ENCODE data around the gene TMEM88. TPM values are rescaled to one million over a fixed set of nuclear protein-coding genes. Genes with fewer than 3 reads are reported as not detected.

TMEM88 gene
- total and polyA plus RNA-seq, 2 donors (not counting 3 experiments of a cell fraction or from before 2014, with no cell fraction given): 53.4 to 165 TPM

- H3K27me3 ChIP-seq (ENCODE audit: control insufficient read depth in 2 of 2, insufficient read depth in 2 of 2, low read length in 2 of 2): peaks cover 3 to 4% of the 10 kb centered on the region in 2 experiments
- no peaks in the 10 kb centered on the region for H3K9me1 ChIP-seq (replicated peaks; ENCODE audit: control insufficient read depth, extremely low read depth, insufficient read depth, low read length)
- dilution Hi-C loops (cut with MboI; ENCODE audit: extremely low pct_ligation_motif_present, low sequenced_read_pairs) (no loop called here), intact Hi-C loops (cut with micrococcal nuclease) (no loop called here)
- no peaks in the 10 kb centered on the region for H3K79me2 ChIP-seq (ENCODE audit: control insufficient read depth, insufficient read depth, low read length)
- no TSS peak for BruUV-seq (replicated peaks)
- DNase-seq (ENCODE audit: low read depth, low spot score) (no peak), FAIRE-seq (no peak)
- H3K4me1 ChIP-seq (ENCODE audit: control insufficient read depth, extremely low read depth, insufficient read depth, low read length): peaks cover 6% of the 10 kb centered on the region
- no peak overlapping the region for H3K27ac ChIP-seq (ENCODE audit: insufficient read depth, low read depth, low read length)
- no peak overlapping the region for H3K9ac ChIP-seq (replicated peaks; ENCODE audit: extremely low read depth, insufficient read depth, low read length)
- CTCF ChIA-PET: interaction anchor here (0.8 to 5.8 kb wide), 3 partner anchors 9 to 160 kb away, joined by 3 to 29 read pairs (median 3); no protein-coding TSS in a partner anchor
- no peak overlapping the region for H2AFZ ChIP-seq (ENCODE audit: low read depth, low read length)
- no peaks in the 10 kb centered on the region for H3K36me3 ChIP-seq (ENCODE audit: control insufficient read depth in 2 of 2, extremely low read depth in 1 of 2, insufficient read depth in 2 of 2, low read length in 2 of 2)
- no peak for TF ChIP-seq FOS (IDR thresholded peaks at IDR 0.05; ENCODE audit: borderline replicate concordance, insufficient read depth, low read length)
- TF ChIP-seq MYC (IDR thresholded peaks at IDR 0.05; ENCODE audit: low read depth, low read length): no peak
- no peak for TF ChIP-seq EZH2 (IDR thresholded peaks at IDR 0.05; ENCODE audit: borderline replicate concordance, low read depth, low read length, severe bottlenecking)
- no peak for TF ChIP-seq JUN (IDR thresholded peaks at IDR 0.05; ENCODE audit: borderline replicate concordance, insufficient read depth, insufficient read length, low read depth)
- no peak for TF ChIP-seq MAX (IDR thresholded peaks at IDR 0.05; ENCODE audit: insufficient read depth, insufficient read length)
- TF ChIP-seq POLR2AphosphoS5 (IDR thresholded peaks at IDR 0.05; ENCODE audit: insufficient read depth, low read depth, low read length): no peak
- TF ChIP-seq CTCF (IDR thresholded peaks at IDR 0.05; ENCODE audit: extremely low read depth in 1 of 2, insufficient read depth in 1 of 2, low read depth in 1 of 2, low read length in 2 of 2): no peak
- no peak for TF ChIP-seq POLR2A (IDR thresholded peaks at IDR 0.05; ENCODE audit: low read depth, low read length)
- no peak for TF ChIP-seq GATA2 (IDR thresholded peaks at IDR 0.05; ENCODE audit: insufficient read depth, insufficient read length, low read depth, low read length)
- no peaks in the 10 kb centered on the region for H4K20me1 ChIP-seq (replicated peaks; ENCODE audit: control insufficient read depth, extremely low read depth, insufficient read depth, low read length)
- no peaks in the 10 kb centered on the region for H3K9me3 ChIP-seq (replicated peaks; ENCODE audit: control insufficient read depth, insufficient read depth, low read length)
- POLR2A ChIA-PET: no interaction called here
- no peak overlapping the region for H3K4me2 ChIP-seq (ENCODE audit: insufficient read depth, low read length)
- H3K4me3 ChIP-seq (replicated peaks in 1 of 3; ENCODE audit: insufficient read depth in 1 of 3, low read depth in 1 of 3, low read length in 3 of 3): no peak overlapping the region
Observed at GRCh38 chr17:7830616-7831015, 24.2 kb upstream of the TMEM88 start.

Measured in endothelial cell of umbilical vein (primary cell).